Spleen (tissue), 11 donors: Measurements from ENCODE around the gene GATA2. TPM values are rescaled to one million over a fixed set of nuclear protein-coding genes. Genes with fewer than 3 reads are reported as not detected.

Experiments used
- DNase-seq: peaks from one replicate; pipeline ENCODE4 v3.0.0-alpha.2; 2020
- H3K27ac ChIP-seq, 8 donors: fragments of 200-600 bp; sonication (generic) in 7 of 8; 1 replicate in 4 of 8; 2 replicates in 4 of 8; pipeline versions ENCODE4 v1.5.0 to v1.8.0; 2016 to 2021; ENCODE audit warnings: inconsistent platforms in 4 of 8, mild to moderate bottlenecking in 4 of 8, moderate library complexity in 1 of 8
- H3K27me3 ChIP-seq, 7 donors: fragments of 200-600 bp; sonication (generic) in 6 of 7; replicated peaks in 1 of 7; 1 replicate in 4 of 7; 2 replicates in 3 of 7; pipeline versions ENCODE4 v1.5.0 to v1.8.0; 2016 to 2021; ENCODE audit warnings: inconsistent platforms in 3 of 7, mild to moderate bottlenecking in 1 of 7
- H3K36me3 ChIP-seq, 6 donors: fragments of 200-600 bp; sonication (generic) in 5 of 6; 1 replicate in 4 of 6; 2 replicates in 2 of 6; pipeline versions ENCODE4 v1.5.0 to v1.8.0; 2016 to 2021; ENCODE audit warnings: inconsistent platforms in 2 of 6
- H3K4me1 ChIP-seq, 6 donors: fragments of 200-600 bp; sonication (generic) in 5 of 6; 1 replicate in 3 of 6; 2 replicates in 3 of 6; pipeline versions ENCODE4 v1.5.0 to v1.8.0; 2016 to 2021; ENCODE audit warnings: inconsistent platforms in 3 of 6
- H3K4me3 ChIP-seq, 8 donors: fragments of 200-600 bp; sonication (generic) in 7 of 8; 1 replicate in 4 of 8; 2 replicates in 4 of 8; pipeline versions ENCODE4 v1.5.0 to v1.8.0; 2016 to 2021; ENCODE audit warnings: inconsistent platforms in 4 of 8, mild to moderate bottlenecking in 4 of 8, moderate library complexity in 2 of 8
- H3K9me3 ChIP-seq, 8 donors: fragments of 200-600 bp; sonication (generic) in 7 of 8; 1 replicate in 4 of 8; 2 replicates in 4 of 8; pipeline versions ENCODE4 v1.5.0 to v1.8.0; 2016 to 2021; ENCODE audit warnings: inconsistent platforms in 4 of 8
- POLR2A ChIP-seq, 3 donors: fragments of 450-650 bp; IDR thresholded peaks; one replicate each; pipeline ENCODE4 v1.5.1; 2017; ENCODE audit warnings: antibody characterized with exemption in 3 of 3, mild to moderate bottlenecking in 1 of 3
- POLR2AphosphoS5 ChIP-seq, 3 donors: sonication (generic); formaldehyde crosslinking; IDR thresholded peaks; one replicate each; pipeline ENCODE4 v1.5.1; 2017; ENCODE audit warnings: antibody characterized with exemption in 3 of 3
- WGBS, 5 donors: extraction: QIAGEN DNeasy Blood & Tissue Kit in 3 of 5; methylation state at CpG; one replicate each; pipeline versions ENCODE4 v1.1.5 to v1.1.7; 2013 to 2018; 5-methylcytosine and 5-hydroxymethylcytosine counted together
- intact Hi-C: fragments of 100-400 bp; cut with DNase I; formaldehyde crosslinking; loops from one replicate; pipeline ENCODE4 v1.15.0; 2023; ENCODE audit warnings: low total_unique reads
- polyA plus RNA-seq, 3 donors: library from polyadenylated mRNA; stranded (reverse); fragments of 200-250 nt; gene quantifications; one replicate each; pipeline ENCODE4 v1.2.1, GENCODE V29; 2013
- total RNA-seq, 7 donors: library from RNA; depleted of rRNA in 3 of 7; stranded (reverse); fragments of >200 nt in 3 of 7; fragmentation: NEBNext Ultra II Directional in 4 of 7; extraction: Animal tissue kit (Norgen Biotek cat#: 25700) in 4 of 7; gene quantifications; one replicate each; pipeline versions ENCODE4 v1.1.0 to v1.2.1, GENCODE V29; 2016 to 2021
- TF ChIP-seq, protein P1 (sequence below), 11 experiments: fragments of 200-600 bp in 7 of 11; fragments of 450-650 bp in 4 of 11; sonication (generic) in 4 of 11; IDR thresholded peaks in 8 of 11; conservative IDR thresholded peaks in 3 of 11; 1 replicate in 7 of 11; 2 replicates in 4 of 11; pipeline versions ENCODE4 v1.4.0 to v1.8.0; 2016 to 2021; ENCODE audit warnings: antibody characterized with exemption in 11 of 11, inconsistent platforms in 4 of 11, mild to moderate bottlenecking in 1 of 11
- donor health status: healthy with polysubstance abuse.
- donor health status: DM: no; HTN: no; CAD: no; lungs with moderate emphysema.
- donor health status: DM: no; HTN: no; CAD: no.
- donor health status: Bipolar disorder and iron deficiency.
- donor health status: healthy.
- donor health status: DM: no; HTN: no; CAD: no.
- donor health status: DM: yes; HTN: yes; CAD: no.

Gene GATA2
- total and polyA plus RNA-seq, 10 donors = 2.2 to 28.6 (median 17.0) TPM

DNA sequence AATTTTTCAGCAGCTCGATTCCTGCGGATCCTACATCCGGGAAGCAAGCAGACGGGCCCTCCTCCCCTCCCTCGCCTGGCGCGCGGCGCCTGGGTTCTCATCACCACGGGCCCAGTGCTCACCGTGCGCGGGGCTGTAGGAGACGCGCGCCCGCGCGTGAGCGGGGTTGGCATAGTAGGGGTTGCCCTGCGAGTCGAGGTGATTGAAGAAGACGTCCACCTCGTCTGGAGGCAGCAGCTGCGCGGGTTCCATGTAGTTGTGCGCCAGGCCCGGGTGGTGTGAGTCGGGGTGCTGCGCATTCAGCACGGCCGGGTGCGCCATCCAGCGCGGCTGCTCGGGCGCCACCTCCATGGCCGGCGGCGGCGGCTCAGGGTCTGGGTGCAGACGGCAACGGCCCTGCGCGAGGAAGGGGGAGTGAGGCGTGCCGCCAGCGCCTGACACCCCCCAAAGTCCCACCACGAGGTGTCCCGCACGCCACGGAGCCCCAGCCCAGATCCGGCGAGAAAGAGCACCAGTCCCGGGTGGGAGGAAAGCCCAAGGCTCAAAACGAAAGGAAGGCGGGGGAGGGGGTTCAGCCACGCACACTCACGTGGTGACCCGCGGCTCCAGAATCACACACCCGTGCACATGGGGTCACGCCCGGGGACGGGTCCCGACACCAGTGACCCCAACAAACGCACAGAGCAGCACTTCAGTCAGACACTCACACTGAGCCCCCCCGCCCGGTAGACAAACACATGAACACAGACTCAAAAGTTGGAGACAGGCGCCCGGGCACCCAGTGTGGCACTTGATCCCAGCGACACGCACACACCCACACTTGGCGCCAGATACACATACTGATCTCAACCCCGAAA, 6.1 kb downstream of the GATA2 start:
- intact Hi-C loops = no loop called here
- peak; percentile 75 for DNase-seq
- H3K27ac ChIP-seq = peak overlapping the region; percentile 29 to 95 (median 90)
- H3K9me3 ChIP-seq = no peaks in the 10 kb centered on the region
- H3K27me3 ChIP-seq = peaks cover 3 to 100% (median 84%) of the 10 kb centered on the region in 7 donors
- H3K4me3 ChIP-seq = peak overlapping the region; percentile 54 to 85 (median 68)
- H3K36me3 ChIP-seq = peaks cover 0 to 5% (median 0%) of the 10 kb centered on the region in 6 donors
- peaks cover 48 to 100% (median 91%) of the 10 kb centered on the region in 6 donors for H3K4me1 ChIP-seq
- 0 to 3% (median 1%) methylated on average over 22 to 75 of the region's 75 CpGs for WGBS, 5 donors
- TF ChIP-seq, protein P1, sequence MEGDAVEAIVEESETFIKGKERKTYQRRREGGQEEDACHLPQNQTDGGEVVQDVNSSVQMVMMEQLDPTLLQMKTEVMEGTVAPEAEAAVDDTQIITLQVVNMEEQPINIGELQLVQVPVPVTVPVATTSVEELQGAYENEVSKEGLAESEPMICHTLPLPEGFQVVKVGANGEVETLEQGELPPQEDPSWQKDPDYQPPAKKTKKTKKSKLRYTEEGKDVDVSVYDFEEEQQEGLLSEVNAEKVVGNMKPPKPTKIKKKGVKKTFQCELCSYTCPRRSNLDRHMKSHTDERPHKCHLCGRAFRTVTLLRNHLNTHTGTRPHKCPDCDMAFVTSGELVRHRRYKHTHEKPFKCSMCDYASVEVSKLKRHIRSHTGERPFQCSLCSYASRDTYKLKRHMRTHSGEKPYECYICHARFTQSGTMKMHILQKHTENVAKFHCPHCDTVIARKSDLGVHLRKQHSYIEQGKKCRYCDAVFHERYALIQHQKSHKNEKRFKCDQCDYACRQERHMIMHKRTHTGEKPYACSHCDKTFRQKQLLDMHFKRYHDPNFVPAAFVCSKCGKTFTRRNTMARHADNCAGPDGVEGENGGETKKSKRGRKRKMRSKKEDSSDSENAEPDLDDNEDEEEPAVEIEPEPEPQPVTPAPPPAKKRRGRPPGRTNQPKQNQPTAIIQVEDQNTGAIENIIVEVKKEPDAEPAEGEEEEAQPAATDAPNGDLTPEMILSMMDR (IDR thresholded peaks at IDR 0.05 in 8 of 11, conservative IDR thresholded peaks at IDR 0.05 in 3 of 11) = no peak
- TF ChIP-seq POLR2A (IDR thresholded peaks at IDR 0.05) (no peak), POLR2AphosphoS5 (IDR thresholded peaks at IDR 0.05) (peak in 2 of 3 donors; percentile 70 to 76)

DNA sequence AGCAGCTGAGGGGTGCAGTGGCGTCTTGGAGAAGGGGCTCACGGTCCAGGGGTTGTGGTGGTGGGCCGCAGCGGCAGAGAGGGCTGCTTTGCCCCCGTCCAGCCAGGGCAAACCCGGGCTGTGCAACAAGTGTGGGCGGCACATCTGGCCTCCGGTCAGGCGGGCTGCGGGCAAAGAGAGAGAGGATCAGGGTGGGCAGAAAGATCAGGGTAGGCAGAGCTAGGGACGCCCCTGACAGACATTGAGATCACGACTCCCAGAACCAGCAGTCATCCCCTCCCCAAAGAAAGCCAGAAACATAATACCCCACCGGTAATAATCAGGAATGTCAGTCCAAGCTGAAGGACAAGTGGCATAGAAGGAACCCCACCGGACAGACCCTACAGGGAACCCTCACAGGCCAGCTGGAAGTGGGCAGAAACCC, 6.8 kb downstream of the GATA2 start:
- Histone ChIP-seq H3K4me1 (peaks cover 48 to 100% (median 91%) of the 10 kb centered on the region in 6 donors), H3K9me3 (no peaks in the 10 kb centered on the region), H3K27me3 (peaks cover 3 to 100% (median 78%) of the 10 kb centered on the region in 7 donors), H3K27ac (peak overlapping the region in 5 of 8 donors; percentile 89 to 95 (median 91)), H3K36me3 (peaks cover 0 to 7% (median 0%) of the 10 kb centered on the region in 6 donors), H3K4me3 (peak overlapping the region in 7 of 8 donors; percentile 62 to 85 (median 69))
- DNase-seq = no peak
- intact Hi-C loops = no loop called here
- 24 to 35% (median 32%) methylated on average over 12 to 14 of the region's 14 CpGs for WGBS, 5 donors
- TF ChIP-seq POLR2AphosphoS5 (IDR thresholded peaks at IDR 0.05) (no peak), POLR2A (IDR thresholded peaks at IDR 0.05) (no peak)
- TF ChIP-seq, protein P1 (IDR thresholded peaks at IDR 0.05 in 8 of 11, conservative IDR thresholded peaks at IDR 0.05 in 3 of 11) = no peak

DNA sequence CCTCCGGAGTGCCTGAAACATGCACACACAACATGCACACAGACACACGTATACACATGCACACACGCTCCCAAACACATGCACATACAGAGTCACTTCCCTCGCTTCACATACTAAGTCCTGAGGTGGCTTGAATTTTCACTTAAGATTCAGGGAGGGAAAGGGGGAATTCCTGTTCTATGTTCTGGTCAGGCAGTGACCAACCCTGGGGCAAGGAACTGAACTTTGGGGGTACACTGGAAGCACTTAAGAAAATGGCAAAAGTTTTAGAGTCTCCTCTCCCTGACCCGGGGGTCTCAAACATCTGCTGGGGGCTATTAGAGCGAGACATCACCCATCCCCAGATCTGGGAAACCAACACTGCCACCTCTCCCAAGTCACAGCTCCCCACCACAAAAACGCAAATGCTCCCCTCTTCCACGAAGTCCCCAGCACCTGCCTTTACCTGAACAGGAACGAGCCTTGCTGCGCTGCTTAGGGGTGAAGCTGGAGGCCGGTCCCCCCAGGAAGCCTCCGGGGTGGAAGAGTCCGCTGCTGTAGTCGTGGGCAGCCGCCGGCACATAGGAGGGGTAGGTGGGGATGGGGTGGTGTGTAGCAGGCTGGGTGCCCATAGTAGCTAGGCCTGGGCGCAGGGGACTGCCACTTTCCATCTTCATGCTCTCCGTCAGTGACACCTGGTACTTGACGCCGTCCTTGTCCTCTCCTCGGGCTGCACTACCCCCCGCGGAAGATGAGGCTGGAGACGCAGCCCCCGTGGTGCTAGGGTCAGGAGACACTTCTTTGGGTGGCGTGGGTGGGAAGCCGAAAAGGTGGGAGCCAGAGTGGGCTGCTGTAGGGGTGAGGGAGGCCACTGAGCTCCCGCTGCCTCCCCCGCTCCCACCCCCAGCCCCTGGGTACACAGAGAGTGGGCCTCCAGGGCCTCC, 7.5 kb downstream of the GATA2 start:
- WGBS, 5 donors = 50 to 60% (median 55%) methylated on average over 22 to 29 of the region's 29 CpGs
- no peaks in the 10 kb centered on the region for H3K9me3 ChIP-seq
- TF ChIP-seq POLR2AphosphoS5 (IDR thresholded peaks at IDR 0.05) = no peak
- TF ChIP-seq, protein P1 (IDR thresholded peaks at IDR 0.05 in 8 of 11, conservative IDR thresholded peaks at IDR 0.05 in 3 of 11) = no peak
- no peak for TF ChIP-seq POLR2A (IDR thresholded peaks at IDR 0.05)
- peaks cover 0 to 13% (median 0%) of the 10 kb centered on the region in 6 donors for H3K36me3 ChIP-seq
- peaks cover 3 to 100% (median 71%) of the 10 kb centered on the region in 7 donors for H3K27me3 ChIP-seq
- H3K4me3 ChIP-seq = peak overlapping the region in 6 of 8 donors; percentile 64 to 85 (median 70)
- DNase-seq = peak; percentile 62
- peaks cover 47 to 100% (median 90%) of the 10 kb centered on the region in 6 donors for H3K4me1 ChIP-seq
- H3K27ac ChIP-seq = peak overlapping the region in 5 of 8 donors; percentile 8 to 95 (median 91)
- intact Hi-C loops = no loop called here
